NCI-H345 treated with DMSO at 0.1 percent for 48 hours (cell line): ENCODE results near the gene KRT6C.

Experiments used
- DNase-seq: peaks from one replicate; lab custom pipeline; 2025; ENCODE audit not compliant: unreplicated experiment; lab: John Stamatoyannopoulos, UW

Gene KRT6C

DNA sequence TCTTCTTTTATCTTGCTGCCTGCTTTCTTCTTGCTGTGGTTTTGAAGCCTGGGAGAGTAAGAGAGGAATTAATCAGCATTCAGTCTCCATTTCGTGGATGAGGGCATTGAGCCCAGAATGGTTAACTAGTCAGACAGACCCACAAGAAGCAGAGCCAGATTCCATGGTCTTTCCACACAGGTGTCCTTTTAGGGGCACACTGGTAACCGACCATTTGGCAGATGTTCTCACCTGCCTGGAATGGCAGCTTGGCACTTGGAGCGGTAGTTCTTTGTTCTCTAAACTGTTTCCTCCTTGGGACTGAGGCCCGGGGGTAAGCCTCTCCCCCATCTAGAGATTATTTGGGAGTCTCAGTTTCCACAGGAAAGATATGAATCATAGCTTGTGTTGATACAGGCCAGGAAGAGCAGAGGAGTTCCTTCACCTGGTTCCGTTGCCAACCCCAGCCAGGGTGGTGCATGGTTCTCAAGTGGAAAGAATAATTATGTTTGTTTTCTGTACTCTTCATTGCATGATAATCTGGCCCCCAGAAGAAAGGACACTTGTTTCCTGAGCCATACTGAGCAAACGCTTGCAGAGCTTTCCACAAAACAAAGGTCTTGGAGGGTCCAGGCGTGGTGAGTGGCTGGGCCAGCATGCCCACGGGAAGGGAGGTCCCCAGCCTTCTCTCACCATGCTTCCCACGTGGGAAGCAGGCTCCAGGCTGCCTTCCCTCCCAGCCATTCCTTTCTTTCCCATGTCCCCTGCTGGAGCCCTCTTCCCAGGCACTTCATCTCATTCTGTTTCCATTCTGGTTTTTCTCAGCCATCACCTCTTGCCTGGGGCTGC lies 37.4 kb downstream of the KRT6C start:
- no peak for DNase-seq

DNA sequence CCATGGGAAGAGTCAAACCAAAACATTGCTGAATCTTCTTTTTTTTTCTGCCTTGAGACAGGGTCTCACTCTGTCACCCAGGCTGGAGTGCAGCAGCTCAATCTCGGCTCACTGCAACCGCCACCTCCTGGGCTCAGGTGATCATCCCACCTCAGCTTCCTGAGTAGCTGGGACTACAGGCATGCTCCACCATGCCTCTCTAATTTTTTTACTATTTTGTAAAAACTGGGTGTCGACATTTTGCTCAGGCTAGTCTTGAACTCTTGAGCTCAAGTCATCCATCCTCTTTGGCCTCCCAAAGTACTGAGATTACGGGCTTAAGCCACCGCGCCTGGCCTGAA lies 38.0 kb downstream of the KRT6C start:
- no peak for DNase-seq

DNA sequence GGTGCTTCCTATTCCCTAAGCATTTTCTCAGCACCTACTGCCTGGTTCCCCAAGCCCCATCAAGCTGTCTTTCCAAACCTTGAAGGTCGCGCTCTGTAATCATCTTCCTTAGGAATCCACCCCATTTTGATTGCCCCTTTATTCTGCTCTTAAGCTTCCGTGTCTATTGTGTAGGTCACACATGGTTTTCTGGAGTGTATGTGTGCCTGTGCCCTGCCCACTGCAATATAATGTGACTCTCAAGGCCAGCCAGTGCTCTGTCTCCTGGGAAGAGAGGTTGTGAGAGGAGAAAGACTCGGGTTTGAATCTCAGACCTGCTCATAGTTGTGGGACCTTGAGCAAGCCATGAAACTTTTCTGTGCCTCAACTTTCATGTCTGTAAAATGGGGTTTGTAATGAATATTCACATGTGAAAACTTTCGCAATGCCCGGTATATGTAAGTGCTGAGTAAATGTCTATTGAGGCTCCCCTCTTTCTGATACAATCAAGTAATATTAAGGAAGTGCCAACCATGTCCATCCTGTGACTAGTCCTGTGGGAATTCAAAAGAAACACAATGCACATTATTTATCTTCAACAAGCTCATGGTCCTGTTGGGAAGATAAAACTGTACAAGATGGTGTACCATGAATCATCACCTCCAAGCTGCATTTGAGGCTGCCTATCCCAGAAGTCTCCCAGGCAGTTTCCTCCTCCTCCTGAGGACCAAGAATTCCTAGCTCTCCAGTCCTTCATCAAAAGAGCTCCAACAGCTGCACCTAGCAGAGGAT lies 38.7 kb downstream of the KRT6C start:
- no peak for DNase-seq

DNA sequence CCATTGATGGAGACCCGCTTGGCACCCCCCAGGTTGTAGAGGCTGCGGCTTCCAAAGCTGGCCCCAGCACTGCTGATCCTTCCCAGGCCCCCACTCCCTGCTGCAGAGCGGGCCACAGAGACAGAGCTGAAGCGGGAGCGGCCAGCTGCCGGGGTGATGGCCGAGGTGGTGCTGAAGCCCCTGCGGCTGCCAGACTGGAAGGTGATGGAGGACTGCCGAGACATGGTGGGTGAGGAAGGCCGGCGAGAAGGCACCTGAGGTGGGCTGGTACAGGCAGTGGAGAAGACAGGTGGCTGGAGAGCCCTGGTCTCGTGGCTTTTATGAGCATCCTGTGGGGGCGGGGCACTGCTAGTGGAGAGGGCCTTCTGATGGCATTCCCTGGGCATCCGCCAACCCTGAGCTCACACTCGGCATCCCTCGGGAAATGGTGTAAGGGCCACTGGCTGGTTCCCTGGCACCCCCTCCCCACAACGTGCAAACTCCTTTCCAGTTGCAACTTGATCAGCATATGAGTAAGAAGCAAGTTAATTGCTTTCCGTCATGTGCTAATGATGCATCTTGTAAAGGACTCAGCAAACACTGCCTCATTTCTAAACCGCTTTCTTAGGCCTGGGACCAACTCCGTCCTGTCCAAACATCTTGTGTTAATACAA lies 39.4 kb downstream of the KRT6C start, which contains the start of gene KRT75:
Gene KRT75 (minus strand): TSS at position 291 of the 653 bp plus-strand sequence. CDS start 67 bp downstream, at position 224.
- no peak for DNase-seq

DNA sequence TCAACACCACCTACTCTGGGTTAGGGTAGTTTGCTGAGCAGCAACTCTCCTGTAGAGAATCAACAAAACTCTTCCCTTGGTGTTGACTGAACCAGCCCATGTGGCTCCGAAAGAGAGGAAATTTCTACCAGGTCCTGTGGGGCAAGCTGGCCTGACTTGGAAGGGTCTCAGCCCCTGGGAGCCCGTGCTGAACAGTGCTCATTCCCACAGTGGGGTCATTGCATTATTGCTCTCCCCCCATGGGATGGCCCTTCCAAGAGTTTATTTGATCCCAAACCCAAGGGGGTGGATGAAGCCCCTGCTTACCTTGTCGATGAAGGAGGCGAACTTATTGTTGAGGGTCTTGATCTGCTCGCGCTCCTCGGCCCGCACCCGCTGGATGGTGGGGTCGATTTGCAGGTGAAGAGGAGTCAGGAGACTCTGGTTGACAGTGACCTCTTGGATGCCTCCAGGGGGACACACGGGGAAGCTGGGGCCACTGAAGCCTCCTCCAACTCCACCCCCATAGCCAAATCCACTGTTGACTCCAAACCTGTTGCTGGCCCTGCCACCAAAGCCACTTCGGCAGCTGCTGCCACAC lies 40.0 kb downstream of the KRT6C start:
- no peak for DNase-seq

DNA sequence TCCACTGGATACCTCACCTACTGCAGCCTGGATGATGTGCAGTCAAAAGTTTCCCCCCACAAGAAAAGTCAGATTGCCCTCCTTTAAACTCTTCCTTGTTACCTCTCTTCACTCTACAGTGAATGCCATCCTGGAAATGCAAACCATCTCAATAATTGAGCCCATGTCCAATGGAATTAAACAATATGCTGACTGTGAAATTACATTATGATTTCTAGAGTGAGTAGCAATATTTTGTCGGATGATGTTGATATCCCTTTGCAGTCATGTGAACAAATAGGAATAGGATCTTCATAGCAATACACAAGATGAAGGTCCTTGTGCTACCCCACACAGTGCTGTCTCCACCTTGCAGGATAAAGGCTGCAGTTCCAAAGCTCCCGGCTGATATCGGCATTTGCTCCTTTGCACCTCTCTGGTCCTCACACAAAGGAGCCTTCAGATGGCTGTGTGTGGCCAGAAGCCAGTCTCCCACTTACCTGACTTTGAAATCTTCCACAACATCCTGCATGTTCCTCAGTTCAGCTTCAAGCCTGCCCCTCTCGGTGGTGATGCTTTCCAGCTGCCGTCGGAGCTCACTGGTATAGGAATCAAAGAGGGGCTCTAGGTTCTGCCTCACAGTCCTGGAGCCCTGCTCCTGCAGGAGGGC lies 40.9 kb downstream of the KRT6C start:
- DNase-seq = no peak

DNA sequence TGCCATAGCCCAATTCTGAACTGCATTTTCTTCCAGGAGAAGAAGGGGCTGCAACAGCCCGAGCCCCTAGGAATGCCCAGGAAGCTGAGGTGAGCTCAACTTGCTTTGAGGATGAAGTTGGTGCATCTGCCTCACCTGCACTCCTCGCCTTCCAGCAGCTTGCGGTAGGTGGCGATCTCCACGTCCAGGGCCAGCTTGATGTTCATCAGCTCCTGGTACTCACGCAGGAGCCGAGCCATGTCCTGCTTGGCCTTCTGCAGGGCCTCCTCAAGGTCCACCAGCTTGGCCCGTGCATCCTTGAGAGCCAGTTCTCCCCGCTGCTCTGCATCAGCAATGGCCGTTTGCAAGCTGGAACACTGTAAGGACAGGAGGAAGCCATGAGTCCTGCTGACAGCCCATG lies 45.5 kb downstream of the KRT6C start:
- no peak for DNase-seq

DNA sequence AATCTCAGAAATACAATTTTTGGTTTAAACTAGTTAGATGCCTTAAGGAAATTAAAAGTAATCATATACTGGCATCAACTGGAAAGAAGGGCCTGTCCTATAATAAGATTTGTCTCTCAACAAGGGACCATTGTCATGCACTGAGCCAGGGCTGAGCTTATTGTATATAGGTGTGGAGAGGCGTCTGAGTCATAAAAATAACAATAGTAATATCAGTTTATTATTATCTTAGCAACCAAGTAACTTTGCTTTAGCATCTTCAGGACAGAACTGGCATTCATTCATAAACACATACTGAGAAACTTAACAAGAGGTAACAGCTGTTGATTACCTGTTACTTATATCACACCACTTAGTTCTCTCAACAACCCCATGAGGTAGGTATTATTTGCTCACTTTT lies 46.5 kb downstream of the KRT6C start:
- no peak for DNase-seq

DNA sequence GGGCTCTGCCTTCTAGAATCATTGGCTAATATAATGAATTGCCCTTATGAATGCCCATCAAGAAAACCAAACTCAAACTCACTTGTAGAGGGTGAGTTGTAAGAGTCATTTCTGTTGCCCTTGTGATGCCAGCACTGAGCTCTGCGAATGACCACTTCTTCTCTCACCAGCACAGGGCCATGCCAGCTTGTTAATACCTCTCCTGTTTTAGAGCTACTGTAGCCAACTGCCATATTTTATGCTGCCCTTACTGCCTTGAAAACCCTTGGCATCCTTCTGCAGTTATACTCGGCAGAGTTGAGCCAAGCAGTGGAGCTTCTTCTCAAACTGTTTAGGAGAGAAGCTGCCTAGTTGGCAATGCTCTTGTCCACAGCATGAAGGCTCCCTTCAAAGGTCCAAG lies 47.6 kb downstream of the KRT6C start:
- no peak for DNase-seq

DNA sequence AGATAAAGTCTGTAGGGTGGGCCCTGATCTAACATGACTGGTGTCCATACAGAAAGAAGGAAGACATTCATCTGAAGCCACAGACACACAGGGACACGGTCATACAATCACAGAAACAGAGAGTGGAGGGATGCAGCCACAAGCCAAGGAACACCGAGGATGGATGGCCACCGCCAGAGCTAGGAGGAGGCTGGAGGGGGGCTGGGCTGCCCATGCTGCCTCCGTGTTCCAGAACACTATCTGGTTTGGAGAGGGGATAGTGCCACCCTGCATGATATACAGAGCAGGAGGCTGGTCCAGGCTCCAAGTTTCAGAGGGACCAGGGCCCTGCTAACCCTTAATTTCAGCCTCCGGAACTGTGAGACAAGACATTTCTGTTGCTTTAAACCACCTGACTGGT lies 48.1 kb downstream of the KRT6C start:
- no peak for DNase-seq

DNA sequence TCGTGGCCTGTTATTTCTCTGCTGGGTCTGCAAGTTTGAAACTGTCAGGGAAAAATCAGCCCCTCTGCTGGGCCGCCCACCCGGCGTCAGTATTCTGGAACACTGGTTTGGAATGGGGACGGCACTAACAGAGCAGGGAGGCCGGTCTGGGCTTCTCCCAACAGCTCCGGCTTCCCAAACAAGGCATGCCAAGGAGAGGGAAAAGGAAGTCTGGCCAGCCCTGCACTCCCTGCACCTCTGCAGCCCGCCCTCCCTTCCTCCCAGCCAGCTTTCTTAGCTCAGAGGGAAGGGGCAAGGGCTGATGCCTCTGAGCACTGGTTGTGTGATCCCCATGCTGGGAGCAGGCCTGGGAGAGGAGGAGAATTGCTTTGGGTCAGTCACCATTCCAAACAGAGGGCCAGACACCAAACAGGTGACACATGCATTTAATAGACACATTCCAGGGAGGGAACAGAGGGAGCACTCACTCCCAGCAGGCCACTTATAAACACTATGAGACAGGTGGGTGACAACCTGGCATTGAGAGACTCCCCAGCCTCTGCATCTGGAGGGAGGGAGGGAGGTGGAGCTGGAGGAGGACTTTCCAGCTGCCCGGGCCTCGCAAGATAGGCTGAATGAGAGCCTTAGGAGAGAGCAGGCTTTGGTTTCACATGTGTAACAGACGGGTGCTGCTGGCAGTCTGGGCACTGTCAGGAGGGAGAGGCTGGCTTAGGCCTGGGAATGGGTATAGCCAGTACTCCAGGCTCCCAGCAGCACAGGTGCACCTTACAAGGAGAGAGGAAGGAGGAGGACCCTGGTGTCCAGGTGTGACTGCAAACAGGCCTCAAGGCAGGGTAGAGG lies 49.7 kb downstream of the KRT6C start:
- peak; percentile 8 for DNase-seq

DNA sequence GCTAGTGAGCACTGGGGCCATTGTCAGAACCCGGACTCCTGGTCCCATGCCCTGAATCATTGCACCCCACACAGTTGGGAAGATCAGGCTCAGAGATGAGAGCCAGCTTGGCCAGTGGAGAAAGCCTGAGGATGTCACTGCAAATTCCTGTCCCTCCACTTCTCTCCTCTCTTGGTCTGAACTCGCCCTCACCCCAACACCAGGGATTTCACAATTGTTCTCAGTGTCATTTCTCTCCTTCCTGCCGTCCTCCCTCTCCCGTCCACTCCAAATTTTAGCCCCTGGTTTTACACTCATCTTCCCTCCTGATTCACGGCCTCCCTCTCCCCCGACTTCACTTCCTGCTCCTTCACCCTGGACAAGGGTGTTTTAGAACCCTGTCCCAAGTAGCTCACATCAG lies 50.6 kb downstream of the KRT6C start:
- DNase-seq = no peak

DNA sequence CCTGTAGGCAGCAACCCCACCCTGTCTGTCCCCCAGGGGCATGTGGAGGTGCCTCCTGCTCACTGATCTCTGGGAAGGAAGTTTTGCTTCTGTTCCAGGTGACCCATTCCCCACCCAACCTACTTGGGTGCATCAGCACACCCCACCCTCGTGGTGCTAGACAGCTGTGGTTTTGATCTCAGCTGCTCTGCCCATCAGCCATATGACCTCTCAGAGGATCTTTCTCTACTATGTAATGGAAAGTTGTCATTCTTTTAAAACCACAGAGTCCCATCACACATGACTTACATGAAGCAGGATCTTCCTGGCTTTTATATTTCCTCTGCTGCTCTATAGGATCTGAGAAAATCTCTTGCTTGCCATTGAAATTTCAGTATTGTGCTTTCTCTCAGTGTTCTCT lies 53.9 kb downstream of the KRT6C start:
- no peak for DNase-seq

DNA sequence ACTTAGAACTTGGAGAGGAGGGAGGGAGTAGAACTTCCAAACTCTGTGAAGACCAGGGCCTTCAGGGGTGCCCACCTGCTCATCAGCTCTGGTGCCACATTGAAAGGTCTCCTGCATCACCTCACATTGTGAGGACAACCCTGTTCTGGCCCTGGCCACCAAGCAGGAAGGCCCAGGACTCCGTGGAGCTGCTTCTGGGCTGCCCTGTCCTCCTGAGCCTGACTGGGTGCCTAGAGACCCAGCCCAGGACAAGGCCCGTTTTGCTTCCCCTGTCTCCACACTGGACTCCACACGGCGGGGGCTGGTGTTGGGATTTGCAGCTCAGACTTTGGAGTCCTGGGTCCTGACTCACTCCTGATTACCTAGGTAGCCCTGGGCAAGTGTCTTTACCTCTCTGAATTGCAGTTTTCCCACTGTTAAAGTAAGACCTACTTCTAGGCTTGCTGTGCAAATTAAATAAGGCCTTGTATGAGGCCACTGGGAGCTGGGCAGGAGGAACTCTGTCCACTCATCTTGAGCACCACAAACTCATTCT lies 55.0 kb downstream of the KRT6C start:
- no peak for DNase-seq
